BLaER1 treated with 17β-estradiol and CSF1 and Interleukin-3, amounts not matched to agents 10 nM and 100 nM (cell line): ENCODE measurements around the gene GLIS2.

Experiments used
- H3K27ac ChIP-seq, 11 experiments: shearing (Covaris generic); formaldehyde crosslinking; 2 replicates each; pipeline ENCODE4 v1.8.1; 2022
- H3K27me3 ChIP-seq, 11 experiments: shearing (Covaris generic); formaldehyde crosslinking; 2 replicates each; pipeline ENCODE4 v1.8.1; 2022
- H3K36me3 ChIP-seq, 11 experiments: shearing (Covaris generic); formaldehyde crosslinking; 2 replicates each; pipeline ENCODE4 v1.8.1; 2022
- H3K4me1 ChIP-seq, 10 experiments: shearing (Covaris generic); formaldehyde crosslinking; 2 replicates each; pipeline ENCODE4 v1.8.1; 2022
- H3K4me2 ChIP-seq, 11 experiments: shearing (Covaris generic); formaldehyde crosslinking; 2 replicates each; pipeline ENCODE4 v1.8.1; 2022
- H3K4me3 ChIP-seq, 10 experiments: shearing (Covaris generic); formaldehyde crosslinking; 2 replicates each; pipeline ENCODE4 v1.8.1; 2022
- H3K9ac ChIP-seq, 11 experiments: shearing (Covaris generic); formaldehyde crosslinking; 2 replicates each; pipeline ENCODE4 v1.8.1; 2022
- H3K9me3 ChIP-seq, 11 experiments: shearing (Covaris generic); formaldehyde crosslinking; replicated peaks in 1 of 11; 2 replicates each; pipeline ENCODE4 v1.8.1; 2022
- H4K20me1 ChIP-seq, 11 experiments: shearing (Covaris generic); formaldehyde crosslinking; 2 replicates each; pipeline ENCODE4 v1.8.1; 2022
- Cebpa-rat ChIP-seq, 11 experiments: shearing (Covaris generic); IDR thresholded peaks; 2 replicates each; pipeline ENCODE4 v1.8.1; 2022

GLIS2 gene

DNA sequence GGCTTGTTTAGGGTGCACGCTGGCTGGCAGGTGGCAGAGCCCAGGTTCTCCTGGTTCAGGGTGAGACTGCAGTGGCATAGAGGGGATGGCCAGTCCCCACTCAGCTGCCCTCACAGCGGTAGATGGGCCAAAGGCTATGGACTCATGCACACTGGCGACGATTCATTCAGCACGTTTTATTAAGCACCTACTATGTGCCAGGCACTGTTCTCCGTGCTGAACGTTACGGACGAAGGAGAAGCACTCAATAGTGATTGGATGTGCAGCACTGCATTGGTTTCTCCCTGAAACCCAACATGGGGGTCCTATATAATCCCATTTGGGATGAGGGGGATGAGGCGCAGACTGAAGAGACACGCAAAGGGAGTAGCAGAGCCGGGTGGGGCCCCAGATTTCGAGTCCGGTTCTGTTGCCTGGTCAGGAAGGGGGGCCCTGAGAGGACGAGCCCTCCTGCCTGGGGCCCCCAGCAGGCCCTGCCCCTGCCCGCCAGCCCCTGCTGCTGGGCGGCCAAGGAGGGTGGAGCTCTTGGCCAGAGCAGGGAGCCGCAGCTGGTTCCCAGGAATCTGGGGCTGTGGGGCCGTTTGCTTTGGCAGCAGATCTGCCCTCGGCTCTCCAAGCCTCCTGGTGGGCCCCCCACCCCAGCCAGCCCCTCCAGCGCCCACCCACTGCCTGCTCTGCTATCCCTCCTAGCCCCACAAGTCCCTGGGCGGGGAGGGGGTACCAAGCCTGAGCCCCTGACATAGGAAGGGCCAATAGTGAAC, 8.8 kb downstream of the GLIS2 start:
- H3K4me2 ChIP-seq = peak overlapping the region; percentile 62 to 99 (median 83)

GRCh38 chr16:4325253-4325758, 9.4 kb downstream of the GLIS2 start:
- Histone ChIP-seq H3K27ac (peak overlapping the region in 6 of 11 experiments; percentile 6 to 68 (median 36); a peak in 7 of 22 replicates), H4K20me1 (peaks cover 20 to 87% (median 52%) of the 10 kb centered on the region in 11 experiments; a peak in 21 of 22 replicates), H3K4me2 (peak overlapping the region; percentile 41 to 99 (median 82)), H3K4me1 (peaks cover 67 to 97% (median 89%) of the 10 kb centered on the region in 10 experiments), H3K36me3 (no peaks in the 10 kb centered on the region), H3K9ac (no peak overlapping the region), H3K9me3 (no peaks in the 10 kb centered on the region), H3K4me3 (no peak overlapping the region), H3K27me3 (no peaks in the 10 kb centered on the region)
- no peak for TF ChIP-seq Cebpa-rat (IDR thresholded peaks at IDR 0.05)

More for the DNA sequence above, 8.8 kb downstream of the GLIS2 start:
- Histone ChIP-seq H3K36me3 (no peaks in the 10 kb centered on the region), H3K27ac (peak overlapping the region in 7 of 11 experiments; percentile 22 to 71 (median 40); a peak in 13 of 22 replicates), H3K9ac (peak overlapping the region in 9 of 11 experiments; percentile 5 to 63 (median 48); a peak in 11 of 22 replicates), H3K9me3 (no peaks in the 10 kb centered on the region), H3K4me3 (no peak overlapping the region), H3K4me1 (peaks cover 69 to 97% (median 91%) of the 10 kb centered on the region in 10 experiments), H4K20me1 (peaks cover 25 to 90% (median 58%) of the 10 kb centered on the region in 11 experiments; a peak in 21 of 22 replicates), H3K27me3 (no peaks in the 10 kb centered on the region)
- TF ChIP-seq Cebpa-rat (IDR thresholded peaks at IDR 0.05) = no peak

DNA sequence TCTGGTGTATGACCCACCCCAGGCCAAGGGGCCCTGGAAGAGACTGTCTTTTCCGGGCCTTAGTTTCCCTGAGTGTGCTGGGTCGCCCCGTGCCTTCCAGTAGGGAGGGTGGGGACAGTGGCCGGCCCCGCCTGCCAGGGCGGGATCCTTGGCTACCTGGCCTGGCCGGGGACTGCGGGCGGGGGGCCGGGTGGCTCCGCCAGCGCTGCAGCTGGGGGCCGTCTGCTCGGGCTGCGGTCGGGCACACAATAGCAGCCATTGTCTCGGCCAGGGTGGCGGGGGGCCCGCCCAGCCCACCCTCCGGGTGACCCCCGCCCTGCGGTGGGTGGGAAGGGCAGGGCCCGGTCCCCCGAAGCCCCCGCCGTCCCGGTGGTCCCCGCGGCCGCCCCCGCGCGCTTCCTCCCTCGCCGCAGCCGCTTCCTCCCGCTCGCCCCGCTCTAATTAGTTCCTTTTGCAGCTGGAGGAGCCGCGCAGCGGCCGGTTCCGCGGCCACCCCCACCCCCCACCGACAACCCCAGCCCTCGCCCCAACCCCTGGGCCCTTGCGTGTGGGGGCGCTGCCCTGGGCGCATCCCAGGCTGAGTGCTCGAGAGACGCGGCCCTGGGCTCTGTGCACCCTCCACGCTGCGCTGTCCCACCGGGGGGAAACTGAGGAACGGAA, 11.6 kb downstream of the GLIS2 start:
- peaks cover 19 to 87% (median 36%) of the 10 kb centered on the region in 11 experiments; a peak in 21 of 22 replicates for H4K20me1 ChIP-seq

GRCh38 chr16:4328046-4328781, 12.3 kb downstream of the GLIS2 start:
- TF ChIP-seq Cebpa-rat (IDR thresholded peaks at IDR 0.05) = no peak
- Histone ChIP-seq H3K4me2 (peak overlapping the region; percentile 93 to 99 (median 98)), H4K20me1 (peaks cover 19 to 87% (median 35%) of the 10 kb centered on the region in 11 experiments; a peak in 21 of 22 replicates), H3K4me1 (peaks cover 64 to 72% (median 68%) of the 10 kb centered on the region in 10 experiments), H3K4me3 (peak overlapping the region; percentile 54 to 75 (median 64)), H3K9me3 (no peaks in the 10 kb centered on the region), H3K36me3 (peaks cover 0 to 17% (median 11%) of the 10 kb centered on the region in 11 experiments; a peak in 17 of 22 replicates), H3K27ac (peak overlapping the region; percentile 65 to 93 (median 88); a peak in 21 of 22 replicates), H3K27me3 (no peaks in the 10 kb centered on the region), H3K9ac (peak overlapping the region; percentile 77 to 88 (median 83))

More for the DNA sequence above, 11.6 kb downstream of the GLIS2 start:
- H3K4me2 ChIP-seq = peak overlapping the region; percentile 93 to 99 (median 98)
- H3K9me3 ChIP-seq = no peaks in the 10 kb centered on the region
- H3K4me3 ChIP-seq = peak overlapping the region; percentile 54 to 75 (median 64)
- TF ChIP-seq Cebpa-rat (IDR thresholded peaks at IDR 0.05) = no peak
- peak overlapping the region; percentile 65 to 93 (median 88); a peak in 21 of 22 replicates for H3K27ac ChIP-seq
- H3K36me3 ChIP-seq = peaks cover 0 to 10% (median 6%) of the 10 kb centered on the region in 11 experiments; a peak in 14 of 22 replicates
- peaks cover 64 to 79% (median 74%) of the 10 kb centered on the region in 10 experiments for H3K4me1 ChIP-seq
- no peaks in the 10 kb centered on the region for H3K27me3 ChIP-seq
- peak overlapping the region; percentile 77 to 88 (median 83) for H3K9ac ChIP-seq

- Histone ChIP-seq H3K27ac (peak overlapping the region; percentile 65 to 93 (median 88); a peak in 21 of 22 replicates), H3K4me3 (peak overlapping the region; percentile 54 to 75 (median 64); a peak in 14 of 20 replicates), H3K4me2 (peak overlapping the region; percentile 93 to 99 (median 98)), H3K4me1 (peaks cover 55 to 63% (median 59%) of the 10 kb centered on the region in 10 experiments), H3K36me3 (peaks cover 0 to 23% (median 15%) of the 10 kb centered on the region in 11 experiments; a peak in 17 of 22 replicates), H4K20me1 (peaks cover 11 to 87% (median 28%) of the 10 kb centered on the region in 11 experiments; a peak in 19 of 22 replicates), H3K9ac (peak overlapping the region; percentile 77 to 88 (median 83)), H3K9me3 (no peaks in the 10 kb centered on the region), H3K27me3 (no peaks in the 10 kb centered on the region)
- no peak for TF ChIP-seq Cebpa-rat (IDR thresholded peaks at IDR 0.05)
These were observed 13.2 kb downstream of the GLIS2 start for GRCh38 chr16:4328782-4329775.

DNA sequence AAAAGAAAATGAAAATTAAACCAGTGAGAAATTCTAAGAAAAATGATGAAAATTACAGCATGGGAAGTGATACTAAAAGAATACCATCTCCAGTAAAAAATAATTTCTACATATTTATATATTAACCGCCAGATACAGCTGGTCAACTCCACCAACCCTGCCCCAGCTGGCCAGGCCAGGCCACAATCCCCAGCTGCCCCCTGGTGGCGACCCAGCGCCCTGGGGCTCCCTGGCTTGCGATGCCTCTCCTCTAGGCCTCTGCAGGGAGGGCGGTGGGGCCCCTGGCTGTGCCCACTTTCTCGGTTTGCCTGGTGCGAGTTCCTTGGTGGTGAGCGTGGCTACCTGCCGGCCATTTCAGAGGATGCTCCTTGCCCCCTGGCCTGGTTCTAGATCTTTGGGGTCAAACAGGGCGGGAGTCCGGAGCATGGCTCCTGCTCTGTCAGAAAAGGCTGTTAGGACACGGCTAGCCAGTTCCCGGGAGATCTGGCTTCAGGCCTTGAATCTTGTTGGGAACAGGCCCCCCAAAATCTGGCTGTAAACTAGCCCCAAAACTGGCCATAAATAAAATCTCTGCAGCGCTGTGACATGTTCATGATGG, 14.5 kb downstream of the GLIS2 start:
- H3K4me1 ChIP-seq = peaks cover 42 to 59% (median 52%) of the 10 kb centered on the region in 10 experiments
- no peak for TF ChIP-seq Cebpa-rat (IDR thresholded peaks at IDR 0.05)
- H3K27me3 ChIP-seq = no peaks in the 10 kb centered on the region
- no peaks in the 10 kb centered on the region for H3K9me3 ChIP-seq
- H4K20me1 ChIP-seq = peaks cover 0 to 85% (median 27%) of the 10 kb centered on the region in 11 experiments; a peak in 18 of 22 replicates
- H3K4me2 ChIP-seq = peak overlapping the region in 4 of 11 experiments; percentile 96 to 99 (median 98); a peak in 6 of 22 replicates
- H3K4me3 ChIP-seq = no peak overlapping the region
- H3K36me3 ChIP-seq = peaks cover 3 to 33% (median 25%) of the 10 kb centered on the region in 11 experiments; a peak in 19 of 22 replicates
- peak overlapping the region in 1 of 11 experiments; percentile 93; a peak in 1 of 22 replicates for H3K27ac ChIP-seq
- peak overlapping the region in 5 of 11 experiments; percentile 16 to 33 (median 24); a peak in 5 of 22 replicates for H3K9ac ChIP-seq

GRCh38 chr16:4332083-4332482, 16.2 kb downstream of the GLIS2 start:
- H3K27me3 ChIP-seq = no peaks in the 10 kb centered on the region
- H3K4me1 ChIP-seq = peaks cover 25 to 44% (median 35%) of the 10 kb centered on the region in 10 experiments
- no peak overlapping the region for H3K4me3 ChIP-seq
- TF ChIP-seq Cebpa-rat (IDR thresholded peaks at IDR 0.05) = no peak
- no peaks in the 10 kb centered on the region for H3K9me3 ChIP-seq
- H3K36me3 ChIP-seq = peaks cover 15 to 47% (median 39%) of the 10 kb centered on the region in 11 experiments; a peak in 21 of 22 replicates
- H4K20me1 ChIP-seq = peaks cover 0 to 83% (median 41%) of the 10 kb centered on the region in 11 experiments; a peak in 19 of 22 replicates
- H3K27ac ChIP-seq = no peak overlapping the region
- H3K9ac ChIP-seq = peak overlapping the region in 1 of 11 experiments; percentile 13; a peak in 1 of 22 replicates
- H3K4me2 ChIP-seq = no peak overlapping the region
